OCI-LY3 (cell line): ENCODE measurements around the gene CLDN4.

Experiments used
- EZH2phosphoT487 ChIP-seq: fragments of 200-600 bp; shearing (Covaris generic); IDR thresholded peaks from 2 replicates; pipeline ENCODE4 v1.6.1; 2018; ENCODE audit warnings: antibody characterized with exemption, mixed run types, low read depth
- TF ChIP-seq, protein P1 (sequence below): fragments of 200-600, 300-600 bp; sonication (generic); IDR thresholded peaks from 2 replicates; pipeline ENCODE4 v1.5.1; 2014; ENCODE audit warnings: antibody characterized with exemption, low read length, low read depth

DNA sequence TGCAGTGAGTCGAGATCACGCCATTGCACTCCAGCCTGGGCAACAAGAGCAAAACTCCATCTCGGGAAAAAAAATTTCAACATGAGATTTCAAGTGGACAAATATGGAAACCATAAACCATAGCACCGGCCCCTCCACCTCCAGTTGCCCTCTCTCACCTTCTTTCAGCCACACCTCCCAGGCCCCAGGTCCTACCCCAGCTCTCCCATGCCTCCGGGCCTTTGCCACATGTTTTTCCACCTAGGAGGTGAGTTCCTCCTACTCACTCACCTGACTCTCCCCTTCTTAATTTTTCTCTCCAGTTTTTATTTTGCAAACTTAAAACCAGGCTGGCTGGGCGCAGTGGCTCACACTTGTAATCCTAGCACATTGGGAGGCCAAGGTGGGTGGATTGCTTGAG, 13.7 kb upstream of the CLDN4 start:
- TF ChIP-seq, protein P1, sequence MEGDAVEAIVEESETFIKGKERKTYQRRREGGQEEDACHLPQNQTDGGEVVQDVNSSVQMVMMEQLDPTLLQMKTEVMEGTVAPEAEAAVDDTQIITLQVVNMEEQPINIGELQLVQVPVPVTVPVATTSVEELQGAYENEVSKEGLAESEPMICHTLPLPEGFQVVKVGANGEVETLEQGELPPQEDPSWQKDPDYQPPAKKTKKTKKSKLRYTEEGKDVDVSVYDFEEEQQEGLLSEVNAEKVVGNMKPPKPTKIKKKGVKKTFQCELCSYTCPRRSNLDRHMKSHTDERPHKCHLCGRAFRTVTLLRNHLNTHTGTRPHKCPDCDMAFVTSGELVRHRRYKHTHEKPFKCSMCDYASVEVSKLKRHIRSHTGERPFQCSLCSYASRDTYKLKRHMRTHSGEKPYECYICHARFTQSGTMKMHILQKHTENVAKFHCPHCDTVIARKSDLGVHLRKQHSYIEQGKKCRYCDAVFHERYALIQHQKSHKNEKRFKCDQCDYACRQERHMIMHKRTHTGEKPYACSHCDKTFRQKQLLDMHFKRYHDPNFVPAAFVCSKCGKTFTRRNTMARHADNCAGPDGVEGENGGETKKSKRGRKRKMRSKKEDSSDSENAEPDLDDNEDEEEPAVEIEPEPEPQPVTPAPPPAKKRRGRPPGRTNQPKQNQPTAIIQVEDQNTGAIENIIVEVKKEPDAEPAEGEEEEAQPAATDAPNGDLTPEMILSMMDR, result no peak
- no peak for TF ChIP-seq EZH2phosphoT487
